HUDEP-2 (cell line): ENCODE data around the gene INKA1.

Source experiments
- DNase-seq, 76 experiments: peaks; one replicate each; lab custom pipeline; 2025; ENCODE audit not compliant: unreplicated experiment in 76 of 76; lab: John Stamatoyannopoulos, UW

Gene INKA1

GRCh38 chr3:49786357-49787181 lies 16.5 kb upstream of the INKA1 start, which contains the start of gene IP6K1:
TSS of gene IP6K1 (minus strand) at chr3:49786542. CDS start at chr3:49748040, 38,502 bp downstream.
- peak in 75 of 76 experiments; percentile 82 to 100 (median 99) for DNase-seq

GRCh38 chr3:49787182-49787464 lies 15.9 kb upstream of the INKA1 start:
- DNase-seq: peak in 3 of 76 experiments; percentile 7 to 24 (median 17)

- no peak for DNase-seq
Observed at GRCh38 chr3:49787536-49787935, 15.5 kb upstream of the INKA1 start.

GRCh38 chr3:49788056-49788455 lies 15.0 kb upstream of the INKA1 start:
- no peak for DNase-seq

- DNase-seq: no peak
Observed at GRCh38 chr3:49790626-49791411, 12.2 kb upstream of the INKA1 start.

- DNase-seq: no peak
Observed at GRCh38 chr3:49791571-49791970, 11.5 kb upstream of the INKA1 start.

- no peak for DNase-seq
Observed at GRCh38 chr3:49792371-49793150, 10.5 kb upstream of the INKA1 start.

GRCh38 chr3:49793486-49794085 lies 9.5 kb upstream of the INKA1 start:
- DNase-seq: no peak

- no peak for DNase-seq
Observed at GRCh38 chr3:49794431-49794830, 8.6 kb upstream of the INKA1 start.

GRCh38 chr3:49794926-49795905 lies 7.8 kb upstream of the INKA1 start:
- DNase-seq: no peak

GRCh38 chr3:49799105-49799504 lies 4.0 kb upstream of the INKA1 start:
- no peak for DNase-seq

GRCh38 chr3:49799761-49800160 lies 3.3 kb upstream of the INKA1 start, which contains the start of gene CDHR4:
TSS of gene CDHR4 (minus strand) at chr3:49799873. CDS start at chr3:49799812, 61 bp downstream.
- DNase-seq: peak in 19 of 76 experiments; percentile 14 to 54 (median 24)

- no peak for DNase-seq
Observed at GRCh38 chr3:49801160-49801559, 1.9 kb upstream of the INKA1 start.

- peak in 26 of 76 experiments; percentile 9 to 61 (median 42) for DNase-seq
Observed at GRCh38 chr3:49803465-49804140, 542 bp downstream of the INKA1 start.

GRCh38 chr3:49804141-49805041 lies 1.3 kb downstream of the INKA1 start:
- DNase-seq: no peak

GRCh38 chr3:49805367-49805782 lies 2.3 kb downstream of the INKA1 start:
- no peak for DNase-seq

- DNase-seq: peak in 12 of 76 experiments; percentile 3 to 47 (median 20)
Observed at GRCh38 chr3:49805897-49806701, 3.0 kb downstream of the INKA1 start.
